GM18519 (cell line): ENCODE data around the gene MAP3K5.
"Not testable (repeated sequence)": the region's sequence is repeated elsewhere in the genome, so short reads cannot be mapped to it uniquely, and the experiment has no call there.

Source experiments
- ATAC-seq: cut with Tn5 transposase; IDR thresholded peaks from one replicate; pipeline ENCODE4 v1.9.1; 2021; ENCODE audit warnings: mild to moderate bottlenecking, moderate library complexity; ENCODE audit not compliant: unreplicated experiment, low FRiP score

The MAP3K5 gene

GRCh38 chr6:136726837-136727557, 65.3 kb downstream of the MAP3K5 start:
- no peak for ATAC-seq

GRCh38 chr6:136725124-136725523, 67.2 kb downstream of the MAP3K5 start:
- ATAC-seq, result no peak

DNA sequence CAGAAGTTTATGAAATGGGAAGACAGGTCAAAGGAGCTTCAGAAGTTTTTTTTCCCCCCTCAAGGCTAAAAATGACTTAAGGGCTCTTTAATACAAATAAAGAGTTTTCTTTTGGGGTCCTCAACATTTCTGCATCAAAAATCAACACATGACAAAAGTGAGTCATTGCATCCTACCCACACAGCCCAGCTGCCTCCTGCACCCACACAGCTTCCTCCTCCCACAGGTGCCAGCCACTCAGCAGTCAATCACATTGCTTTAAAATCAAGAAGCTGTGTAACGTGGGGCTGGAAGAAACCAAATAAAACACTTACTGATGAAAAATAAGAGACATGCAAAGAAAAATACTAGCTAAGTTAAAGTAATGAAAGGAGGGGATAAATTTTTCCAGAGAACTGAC, 68.5 kb downstream of the MAP3K5 start:
- ATAC-seq, result no peak

- no peak for ATAC-seq
Observed at GRCh38 chr6:136721467-136721866, 70.8 kb downstream of the MAP3K5 start.

DNA sequence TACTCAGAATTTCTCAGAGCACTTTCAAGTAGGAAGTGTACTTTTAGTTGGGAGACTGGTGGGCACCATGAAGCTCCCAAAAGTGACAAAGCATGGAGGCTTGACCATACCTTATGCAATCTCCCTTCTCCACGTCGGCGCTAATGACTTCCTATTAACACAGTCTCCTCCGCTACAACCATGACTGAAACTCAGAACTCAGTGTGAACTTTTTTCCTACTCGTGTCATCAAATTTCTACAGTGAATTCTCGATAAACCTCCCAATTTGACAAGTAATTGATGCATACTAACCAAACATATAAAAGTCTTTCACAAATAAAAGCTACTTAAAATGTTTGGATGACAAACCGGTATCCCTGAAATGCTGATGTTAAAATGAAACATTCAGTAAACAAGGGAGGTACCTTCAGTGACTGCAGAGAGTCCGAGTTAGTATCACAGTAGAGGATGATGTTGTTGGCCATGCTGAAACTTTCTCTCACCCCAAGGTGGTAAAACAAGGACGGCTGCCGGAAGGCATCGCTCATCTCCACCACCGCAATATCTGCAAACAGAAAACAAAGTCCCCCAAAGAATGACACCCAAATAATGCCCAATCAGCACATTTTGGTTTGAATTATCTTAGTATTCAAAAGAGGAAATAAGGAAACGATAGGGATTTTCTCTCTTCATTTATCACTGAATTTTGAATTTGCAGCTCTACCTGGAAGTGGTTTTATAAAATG, 72.1 kb downstream of the MAP3K5 start:
- peak; percentile 7 for ATAC-seq

DNA sequence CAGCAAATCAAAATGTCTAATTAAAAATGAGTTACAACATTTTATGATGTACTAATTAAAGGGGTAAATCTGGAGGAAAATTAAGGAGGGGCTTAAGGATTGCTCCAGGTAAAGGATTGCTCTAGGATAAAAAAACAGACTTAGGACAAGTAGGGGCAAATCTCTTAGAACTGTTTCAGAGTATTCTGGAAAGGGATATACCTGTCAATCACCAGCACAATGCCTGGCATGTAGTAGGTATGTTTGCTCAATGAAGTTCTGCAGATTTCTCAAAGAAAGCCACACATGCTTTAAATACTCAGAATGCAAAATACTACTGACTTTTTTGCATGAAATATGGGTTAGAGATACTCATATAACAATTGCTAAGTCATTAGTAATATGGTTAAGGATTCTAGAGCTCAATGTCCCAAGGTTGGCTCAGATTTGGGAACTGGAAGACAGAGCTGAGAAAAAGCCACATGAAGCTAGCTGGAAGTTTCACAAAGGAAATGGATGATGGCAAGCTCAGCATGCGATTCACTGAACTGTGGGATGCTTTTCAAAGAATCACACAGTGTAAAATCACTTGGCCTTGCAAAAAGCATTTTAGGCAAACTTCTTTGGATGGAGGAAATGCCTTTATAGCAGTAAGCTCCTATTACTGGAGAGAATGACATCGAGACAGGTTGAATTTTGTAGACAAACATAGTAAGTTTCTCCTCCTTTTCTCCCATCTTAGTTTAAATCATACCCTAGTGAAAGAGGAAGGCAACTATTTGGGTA, 72.8 kb downstream of the MAP3K5 start:
- ATAC-seq, result peak; percentile 37

- ATAC-seq, result no peak
Observed at GRCh38 chr6:136718476-136718875, 73.8 kb downstream of the MAP3K5 start.

DNA sequence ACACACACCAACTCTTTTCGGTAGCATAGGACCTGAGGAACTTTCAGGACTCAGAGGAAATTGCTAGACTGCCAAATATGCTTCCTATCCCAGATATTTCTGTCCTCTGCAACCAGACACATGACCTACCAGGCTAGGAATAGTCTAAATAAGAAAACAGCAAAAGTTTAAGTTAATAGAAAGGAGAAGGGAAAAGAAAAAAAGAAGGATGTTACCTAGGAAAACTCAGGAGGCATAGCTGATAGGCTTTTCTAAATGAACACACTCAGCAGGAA, 74.6 kb downstream of the MAP3K5 start:
- ATAC-seq, result no peak

- ATAC-seq, result peak; percentile 36
Observed at GRCh38 chr6:136716917-136717715, 75.2 kb downstream of the MAP3K5 start.

DNA sequence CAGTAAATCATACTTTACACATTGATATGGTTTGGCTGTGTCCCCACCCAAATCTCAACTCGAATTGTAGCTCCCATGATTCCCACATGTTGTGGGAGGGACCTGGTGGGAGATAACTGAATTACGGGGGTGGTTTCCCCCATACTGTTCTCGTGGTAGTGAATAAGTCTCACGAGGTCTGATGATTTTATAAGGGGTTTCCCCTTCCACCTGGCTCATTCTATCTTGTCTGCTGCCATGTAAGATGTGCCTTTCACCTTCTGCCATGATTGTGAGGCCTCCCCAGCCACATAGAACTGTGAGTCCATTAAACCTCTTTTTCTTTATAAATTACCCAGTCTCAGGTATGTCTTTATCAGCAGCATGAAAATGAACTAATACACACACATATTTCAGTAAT, 79.6 kb downstream of the MAP3K5 start:
- not testable (repeated sequence) for ATAC-seq

DNA sequence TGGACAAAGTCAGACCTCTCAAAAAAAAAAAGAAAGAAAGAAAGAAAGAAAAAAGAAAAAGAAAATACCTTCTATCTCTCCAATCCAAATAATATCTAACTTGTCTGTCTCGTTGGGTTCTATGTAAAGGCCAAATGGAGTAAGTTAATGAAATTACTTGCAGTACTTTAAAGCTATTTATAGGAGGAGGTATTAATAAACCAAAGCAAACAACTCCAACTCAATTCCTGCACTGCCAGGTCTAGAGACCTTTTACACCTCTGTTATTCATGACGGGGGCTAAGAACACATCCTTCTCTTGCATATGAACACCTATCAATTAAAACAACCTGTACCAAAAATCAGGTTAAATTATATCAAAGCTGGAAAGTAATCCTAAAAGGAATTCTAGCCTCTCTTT, 80.6 kb downstream of the MAP3K5 start:
- ATAC-seq, result no peak

GRCh38 chr6:136710877-136711552, 81.3 kb downstream of the MAP3K5 start:
- no peak for ATAC-seq

- ATAC-seq, result no peak
Observed at GRCh38 chr6:136709429-136709828, 82.8 kb downstream of the MAP3K5 start.

DNA sequence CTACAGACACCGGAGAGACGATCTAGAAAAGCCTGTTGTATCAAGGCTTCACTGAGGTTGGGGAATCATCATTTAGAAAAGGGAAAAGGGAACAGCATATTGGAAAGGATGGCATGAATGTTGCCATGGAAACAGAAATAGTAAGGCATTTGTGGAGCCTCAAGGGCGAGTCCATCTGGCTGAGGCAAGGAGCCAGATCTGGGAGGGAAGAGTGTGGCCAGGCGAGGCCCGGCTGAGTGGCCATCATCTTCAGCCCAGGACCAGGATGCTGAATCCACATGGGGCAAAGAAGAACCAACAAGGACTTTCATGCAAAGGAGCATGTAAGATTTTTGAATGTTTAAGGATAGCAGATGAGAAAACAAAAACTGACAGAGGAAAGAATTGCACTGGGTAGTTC, 85.8 kb downstream of the MAP3K5 start:
- ATAC-seq, result no peak

- no peak for ATAC-seq
Observed at GRCh38 chr6:136703331-136703865, 88.9 kb downstream of the MAP3K5 start.

- ATAC-seq, result no peak
Observed at GRCh38 chr6:136701045-136701444, 91.2 kb downstream of the MAP3K5 start.

- ATAC-seq, result no peak
Observed at GRCh38 chr6:136699358-136699757, 92.9 kb downstream of the MAP3K5 start.

GRCh38 chr6:136696783-136697364, 95.4 kb downstream of the MAP3K5 start:
- no peak for ATAC-seq

- no peak for ATAC-seq
Observed at GRCh38 chr6:136696238-136696637, 96.0 kb downstream of the MAP3K5 start.

DNA sequence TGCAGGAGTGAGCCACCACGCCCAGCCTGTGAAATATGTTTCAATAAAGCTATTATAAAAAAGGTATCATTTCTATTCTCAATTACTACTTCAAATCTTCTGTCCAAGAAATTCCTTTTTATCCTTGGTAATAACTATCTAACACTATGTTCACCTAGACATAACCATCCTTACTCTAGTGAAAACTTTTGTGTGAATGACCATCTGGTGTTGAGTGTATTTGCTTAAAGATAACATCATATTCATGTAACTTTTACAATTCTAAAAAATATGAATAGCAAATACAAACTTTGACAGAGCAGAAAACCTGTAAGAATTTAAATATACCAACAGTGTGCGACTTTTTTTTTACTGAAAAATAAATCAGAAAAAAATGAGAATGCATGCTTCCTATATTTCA, 96.9 kb downstream of the MAP3K5 start:
- no peak for ATAC-seq
